HEK293T (cell line): ENCODE data around the gene RMND5B.

Source experiments
- ARNT ChIP-seq: fragments of 450-650 bp; IDR thresholded peaks from 2 replicates; pipeline ENCODE4 v1.6.1; 2017; ENCODE audit warnings: mild to moderate bottlenecking
- BHLHE40 ChIP-seq: fragments of 450-650 bp; IDR thresholded peaks from 2 replicates; pipeline ENCODE4 v1.6.1; 2016; ENCODE audit warnings: mild to moderate bottlenecking, moderate library complexity, borderline replicate concordance
- ELF4 ChIP-seq: fragments of 450-650 bp; IDR thresholded peaks from 2 replicates; pipeline ENCODE4 v1.6.1; 2017; ENCODE audit warnings: antibody characterized with exemption
- FOXA1 ChIP-seq: fragments of 450-650 bp; IDR thresholded peaks from 2 replicates; pipeline ENCODE4 v1.6.1; 2016; ENCODE audit warnings: mild to moderate bottlenecking
- FOXK2 ChIP-seq: fragments of 450-650 bp; IDR thresholded peaks from 2 replicates; pipeline ENCODE4 v1.6.1; 2016; ENCODE audit warnings: mild to moderate bottlenecking
- FOXM1 ChIP-seq: fragments of 450-650 bp; IDR thresholded peaks from 2 replicates; pipeline ENCODE4 v1.6.1; 2017; ENCODE audit warnings: mild to moderate bottlenecking, borderline replicate concordance
- LEF1 ChIP-seq: fragments of 450-650 bp; IDR thresholded peaks from 2 replicates; pipeline ENCODE4 v1.6.1; 2017; ENCODE audit warnings: mild to moderate bottlenecking, borderline replicate concordance
- NFRKB ChIP-seq: fragments of 450-650 bp; IDR thresholded peaks from 2 replicates; pipeline ENCODE4 v1.6.1; 2016; ENCODE audit warnings: mild to moderate bottlenecking, moderate library complexity
- SP1 ChIP-seq: fragments of 450-650 bp; IDR thresholded peaks from 2 replicates; pipeline ENCODE4 v1.6.1; 2017
- SUZ12 ChIP-seq: fragments of 450-650 bp; IDR thresholded peaks from 2 replicates; pipeline ENCODE4 v1.6.1; 2016; ENCODE audit warnings: mild to moderate bottlenecking
- ZNF384 ChIP-seq: fragments of 450-650 bp; IDR thresholded peaks from 2 replicates; pipeline ENCODE4 v1.6.1; 2016
- TF ChIP-seq, protein P1 (sequence below): fragments of 450-650 bp; IDR thresholded peaks from 2 replicates; pipeline ENCODE4 v1.6.1; 2016

GRCh38 chr5:178165581-178165980 lies 34.8 kb downstream of the RMND5B start:
- TF ChIP-seq SP1 (no peak), ARNT (no peak), FOXK2 (no peak), ELF4 (no peak), SUZ12 (no peak), FOXA1 (no peak), NFRKB (no peak), BHLHE40 (no peak), ZNF384 (no peak), LEF1 (no peak), FOXM1 (no peak)
- TF ChIP-seq, protein P1, sequence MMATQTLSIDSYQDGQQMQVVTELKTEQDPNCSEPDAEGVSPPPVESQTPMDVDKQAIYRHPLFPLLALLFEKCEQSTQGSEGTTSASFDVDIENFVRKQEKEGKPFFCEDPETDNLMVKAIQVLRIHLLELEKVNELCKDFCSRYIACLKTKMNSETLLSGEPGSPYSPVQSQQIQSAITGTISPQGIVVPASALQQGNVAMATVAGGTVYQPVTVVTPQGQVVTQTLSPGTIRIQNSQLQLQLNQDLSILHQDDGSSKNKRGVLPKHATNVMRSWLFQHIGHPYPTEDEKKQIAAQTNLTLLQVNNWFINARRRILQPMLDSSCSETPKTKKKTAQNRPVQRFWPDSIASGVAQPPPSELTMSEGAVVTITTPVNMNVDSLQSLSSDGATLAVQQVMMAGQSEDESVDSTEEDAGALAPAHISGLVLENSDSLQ, result no peak
